H1 (cell line): ENCODE measurements around the gene MTURN. TPM values are rescaled to one million over a fixed set of nuclear protein-coding genes. Genes with fewer than 3 reads are reported as not detected.

Experiments
- CTCF ChIA-PET: fragments of 300-600 bp; sonication (Branson Sonifier 250); formaldehyde crosslinking; loops from one replicate; lab custom pipeline; 2021; ENCODE audit not compliant: partially characterized antibody; lab: Charles Lee
- POLR2A ChIA-PET: fragments of 300-600 bp; sonication (Branson Sonifier 250); formaldehyde crosslinking; loops from one replicate; lab custom pipeline; 2021; ENCODE audit warnings: inconsistent platforms; ENCODE audit not compliant: partially characterized antibody; lab: Charles Lee
- DNase-seq, 2 experiments: peaks; one replicate each; pipeline versions ENCODE4 v3.0.0 to v3.0.0-alpha.2; 2010 to 2022; ENCODE audit warnings: low spot score in 2 of 2, low read depth in 1 of 2, mixed read lengths in 1 of 2
- FAIRE-seq: peaks from 2 replicates; lab custom pipeline; 2011; peaks lifted over from hg19 to GRCh38; lab: Jason Lieb, UNC
- H2AFZ ChIP-seq: 2 replicates; pipeline ENCODE4 v1.8.1; 2012; ENCODE audit warnings: low read length, inconsistent platforms
- H2AK5ac ChIP-seq: 2 replicates; pipeline ENCODE4 v1.6.1; 2013; ENCODE audit warnings: low read depth, low read length
- H2BK120ac ChIP-seq: replicated peaks from 2 replicates; pipeline ENCODE3; 2013; ENCODE audit warnings: low read depth, low read length, inconsistent platforms
- H2BK12ac ChIP-seq: 2 replicates; pipeline ENCODE4 v1.6.1; 2013; ENCODE audit warnings: low read depth, low read length
- H2BK15ac ChIP-seq: 2 replicates; pipeline ENCODE4 v1.6.1; 2013; ENCODE audit warnings: low read length
- H2BK20ac ChIP-seq: 2 replicates; pipeline ENCODE4 v1.6.1; 2013; ENCODE audit warnings: low read length
- H2BK5ac ChIP-seq: 2 replicates; pipeline ENCODE4 v1.6.1; 2013; ENCODE audit warnings: low read depth, low read length
- H3K14ac ChIP-seq: 2 replicates; pipeline ENCODE4 v1.6.1; 2013; ENCODE audit warnings: inconsistent platforms; ENCODE audit not compliant: insufficient read length
- H3K18ac ChIP-seq: 2 replicates; pipeline ENCODE4 v1.6.1; 2013; ENCODE audit warnings: low read length; ENCODE audit errors: extremely low read depth
- H3K23ac ChIP-seq: 2 replicates; pipeline ENCODE4 v1.6.1; 2013; ENCODE audit warnings: inconsistent platforms; ENCODE audit not compliant: insufficient read length
- H3K23me2 ChIP-seq: 2 replicates; pipeline ENCODE4 v1.6.1; 2013; ENCODE audit warnings: low read depth, low read length
- H3K27ac ChIP-seq: 2 replicates; pipeline ENCODE4 v1.6.1; 2011; ENCODE audit warnings: low read depth, low read length, inconsistent platforms
- H3K27me3 ChIP-seq, 4 experiments: replicated peaks in 1 of 4; 1 replicate in 1 of 4; 2 replicates in 3 of 4; pipeline versions ENCODE4 v1.6.1 to v1.8.1; 2011 to 2013; ENCODE audit warnings: low read length in 3 of 4, mild to moderate bottlenecking in 3 of 4, inconsistent platforms in 2 of 4, mixed read lengths in 2 of 4, moderate library complexity in 1 of 4; ENCODE audit not compliant: control insufficient read depth in 3 of 4, insufficient read depth in 3 of 4; ENCODE audit errors: extremely low read depth in 1 of 4
- H3K36me3 ChIP-seq, 4 experiments: 2 replicates each; pipeline versions ENCODE4 v1.6.1 to v1.8.1; 2011 to 2013; ENCODE audit warnings: mild to moderate bottlenecking in 4 of 4, low read length in 3 of 4, moderate library complexity in 2 of 4, control low read depth in 1 of 4, inconsistent platforms in 1 of 4; ENCODE audit not compliant: insufficient read depth in 4 of 4, control insufficient read depth in 2 of 4
- H3K4ac ChIP-seq: replicated peaks from 2 replicates; pipeline ENCODE3; 2013; ENCODE audit warnings: low read length, low read depth, mixed read lengths, inconsistent platforms; ENCODE audit not compliant: insufficient read length
- H3K4me1 ChIP-seq, 4 experiments: replicated peaks in 1 of 4; 1 replicate in 1 of 4; 2 replicates in 3 of 4; pipeline versions ENCODE4 v1.6.1 to v1.8.1; 2011 to 2013; ENCODE audit warnings: low read length in 3 of 4, inconsistent platforms in 2 of 4, mixed read lengths in 1 of 4; ENCODE audit not compliant: insufficient read depth in 4 of 4, control insufficient read depth in 3 of 4
- H3K4me2 ChIP-seq, 2 experiments: 2 replicates each; pipeline versions ENCODE4 v1.6.1 to v1.8.1; 2011 to 2013; ENCODE audit warnings: low read depth in 2 of 2, low read length in 2 of 2, control low read depth in 1 of 2, inconsistent platforms in 1 of 2, mild to moderate bottlenecking in 1 of 2; ENCODE audit not compliant: insufficient read depth in 1 of 2
- H3K4me3 ChIP-seq, 4 experiments: fragments of 200-600, 300-600 bp in 1 of 4; sonication (generic), shearing (Covaris generic), sonication (Bioruptor Twin) in 1 of 4; 2 replicates each; pipeline versions ENCODE4 v1.5.1 to v1.8.1; 2011 to 2016; ENCODE audit warnings: low read length in 4 of 4, low read depth in 3 of 4, control low read depth in 2 of 4, inconsistent platforms in 2 of 4, mild to moderate bottlenecking in 2 of 4, mixed read lengths in 1 of 4, moderate library complexity in 1 of 4; ENCODE audit not compliant: insufficient read depth in 2 of 4; ENCODE audit errors: extremely low read depth in 1 of 4
- H3K56ac ChIP-seq: replicated peaks from 2 replicates; pipeline ENCODE3; 2013; ENCODE audit warnings: low read depth, mild to moderate bottlenecking, mixed read lengths, low read length, inconsistent platforms; ENCODE audit not compliant: insufficient read length
- H3K79me1 ChIP-seq: 2 replicates; pipeline ENCODE4 v1.6.1; 2013; ENCODE audit warnings: low read depth, low read length, control low read depth
- H3K79me2 ChIP-seq, 2 experiments: 2 replicates each; pipeline versions ENCODE4 v1.6.1 to v1.8.1; 2012 to 2013; ENCODE audit warnings: low read length in 2 of 2, mild to moderate bottlenecking in 2 of 2, inconsistent platforms in 1 of 2; ENCODE audit not compliant: insufficient read depth in 2 of 2, control insufficient read depth in 1 of 2
- H3K9ac ChIP-seq, 4 experiments: replicated peaks in 1 of 4; 1 replicate in 1 of 4; 2 replicates in 3 of 4; pipeline versions ENCODE4 v1.6.1 to v1.8.1; 2011 to 2013; ENCODE audit warnings: low read depth in 3 of 4, low read length in 3 of 4, control low read depth in 2 of 4, mild to moderate bottlenecking in 2 of 4, moderate library complexity in 2 of 4, inconsistent platforms in 1 of 4; ENCODE audit errors: extremely low read depth in 1 of 4
- H3K9me3 ChIP-seq, 2 experiments: 2 replicates each; pipeline versions ENCODE4 v1.6.1 to v1.8.1; 2012 to 2013; ENCODE audit warnings: mild to moderate bottlenecking in 2 of 2, moderate library complexity in 2 of 2, control low read depth in 1 of 2, inconsistent platforms in 1 of 2, low read depth in 1 of 2, low read length in 1 of 2, mixed read lengths in 1 of 2; ENCODE audit not compliant: insufficient read depth in 2 of 2
- H4K20me1 ChIP-seq, 2 experiments: replicated peaks in 1 of 2; 2 replicates each; pipeline versions ENCODE3 to v1.8.1; 2011 to 2013; ENCODE audit warnings: inconsistent platforms in 2 of 2, low read length in 2 of 2, mild to moderate bottlenecking in 1 of 2; ENCODE audit not compliant: insufficient read depth in 2 of 2, control insufficient read depth in 1 of 2
- H4K5ac ChIP-seq: 2 replicates; pipeline ENCODE4 v1.6.1; 2013; ENCODE audit warnings: low read length, low read depth, mixed read lengths, inconsistent platforms; ENCODE audit not compliant: insufficient read length
- H4K8ac ChIP-seq: 2 replicates; pipeline ENCODE4 v1.8.0; 2013; ENCODE audit warnings: mild to moderate bottlenecking, moderate library complexity, low read length, inconsistent platforms; ENCODE audit not compliant: insufficient read depth; ENCODE audit errors: extremely low read depth
- H4K91ac ChIP-seq: replicated peaks from 2 replicates; pipeline ENCODE3; 2013; ENCODE audit warnings: low read length, mixed read lengths, inconsistent platforms; ENCODE audit not compliant: insufficient read length
- ASH2L ChIP-seq: fragments of 200-600, 300-600 bp; sonication (generic); IDR thresholded peaks from one replicate; pipeline ENCODE4 v1.7.1; 2017; ENCODE audit warnings: low read length
- BRCA1 ChIP-seq: IDR thresholded peaks from 2 replicates; pipeline ENCODE4 v1.6.1; 2012; ENCODE audit warnings: low read depth, low read length, improper control_type of control experiment
- CHD1 ChIP-seq: IDR thresholded peaks from 2 replicates; pipeline ENCODE4 v1.6.1; 2012; ENCODE audit warnings: low read depth, low read length, improper control_type of control experiment
- CHD2 ChIP-seq: IDR thresholded peaks from 2 replicates; pipeline ENCODE4 v1.6.1; 2012; ENCODE audit warnings: low read length, improper control_type of control experiment
- CTBP2 ChIP-seq: IDR thresholded peaks from 2 replicates; pipeline ENCODE4 v1.7.0; 2011; ENCODE audit warnings: borderline replicate concordance, mild to moderate bottlenecking, moderate library complexity, mixed read lengths, low read length; ENCODE audit not compliant: insufficient read depth, insufficient read length
- EGR1 ChIP-seq: IDR thresholded peaks from 2 replicates; pipeline ENCODE4 v1.6.1; 2011; ENCODE audit warnings: low read depth, low read length, borderline replicate concordance
- EZH2 ChIP-seq: fragments of 200-600 bp; sonication (generic); IDR thresholded peaks from 2 replicates; pipeline ENCODE4 v1.7.1; 2012; ENCODE audit warnings: low read depth, mild to moderate bottlenecking, moderate library complexity, low read length, inconsistent platforms; ENCODE audit not compliant: severe bottlenecking
- GTF2F1 ChIP-seq: IDR thresholded peaks from 2 replicates; pipeline ENCODE4 v1.6.1; 2012; ENCODE audit warnings: low read depth, low read length, improper control_type of control experiment, borderline replicate concordance
- JUN ChIP-seq: IDR thresholded peaks from 2 replicates; pipeline ENCODE4 v1.6.1; 2011; ENCODE audit warnings: low read depth, mild to moderate bottlenecking, improper control_type of control experiment, low read length
- NANOG ChIP-seq: IDR thresholded peaks from 2 replicates; pipeline ENCODE4 v1.6.1; 2011; ENCODE audit warnings: low read length, low read depth, mild to moderate bottlenecking, inconsistent platforms; ENCODE audit not compliant: insufficient read depth, poor library complexity, severe bottlenecking
- SIX5 ChIP-seq: IDR thresholded peaks from 2 replicates; pipeline ENCODE4 v1.6.1; 2011; ENCODE audit warnings: mild to moderate bottlenecking, low read depth, low read length
- SP1 ChIP-seq: IDR thresholded peaks from 2 replicates; pipeline ENCODE4 v1.6.1; 2011; ENCODE audit warnings: low read depth, low read length
- SP4 ChIP-seq: IDR thresholded peaks from 2 replicates; pipeline ENCODE4 v1.6.1; 2012; ENCODE audit warnings: low read length, inconsistent platforms
- TAF1 ChIP-seq: IDR thresholded peaks from 2 replicates; pipeline ENCODE4 v1.6.1; 2011; ENCODE audit warnings: mild to moderate bottlenecking, low read depth, low read length
- TBP ChIP-seq: IDR thresholded peaks from 2 replicates; pipeline ENCODE4 v1.6.1; 2011; ENCODE audit warnings: low read depth, low read length, improper control_type of control experiment
- WGBS, 2 experiments: shearing (Covaris generic) in 1 of 2; methylation state at CpG; one replicate each; pipeline versions ENCODE4 v1.1.6 to v1.1.7; 2013 to 2015; ENCODE audit warnings: low lambda C conversion rate in 2 of 2, mixed read lengths in 2 of 2, inconsistent platforms in 1 of 2, low coverage in 1 of 2, missing lambda C conversion rate in 1 of 2; ENCODE audit not compliant: insufficient replicate concordance in 2 of 2, insufficient coverage in 1 of 2, insufficient read length in 1 of 2; ENCODE audit errors: extremely low coverage in 1 of 2, missing lambda C conversion rate in 1 of 2; 5-methylcytosine and 5-hydroxymethylcytosine counted together
- polyA plus RNA-seq, 7 experiments: library from polyadenylated mRNA; depleted of rRNA in 3 of 7; stranded (reverse) in 5 of 7; unstranded in 2 of 7; fragments of >200 nt in 5 of 7; fragments of 200-250 nt in 2 of 7; gene quantifications; 1 replicate in 5 of 7; 2 replicates in 1 of 7; 4 replicates in 1 of 7; pipeline versions ENCODE4 v1.2.1 to v1.2.3, GENCODE V29; 2011 to 2013; ENCODE audit warnings: missing spikeins in 2 of 7, mixed read lengths in 2 of 7
- total RNA-seq: library from RNA; stranded (reverse); fragmentation: NEBNext Ultra II Directional; extraction: Animal tissue kit (Norgen Biotek cat#: 25700); gene quantifications from 2 replicates; pipeline ENCODE4 v1.2.1, GENCODE V29; 2021
- TF ChIP-seq, protein P1 (sequence below): IDR thresholded peaks from 2 replicates; pipeline ENCODE4 v1.6.1; 2012; ENCODE audit warnings: inconsistent platforms

MTURN gene
- total and polyA plus RNA-seq, 2 of the 8 experiments (the other 6 are each of a cell fraction or from before 2014, with no cell fraction given): 2.6 to 5.8 TPM

DNA sequence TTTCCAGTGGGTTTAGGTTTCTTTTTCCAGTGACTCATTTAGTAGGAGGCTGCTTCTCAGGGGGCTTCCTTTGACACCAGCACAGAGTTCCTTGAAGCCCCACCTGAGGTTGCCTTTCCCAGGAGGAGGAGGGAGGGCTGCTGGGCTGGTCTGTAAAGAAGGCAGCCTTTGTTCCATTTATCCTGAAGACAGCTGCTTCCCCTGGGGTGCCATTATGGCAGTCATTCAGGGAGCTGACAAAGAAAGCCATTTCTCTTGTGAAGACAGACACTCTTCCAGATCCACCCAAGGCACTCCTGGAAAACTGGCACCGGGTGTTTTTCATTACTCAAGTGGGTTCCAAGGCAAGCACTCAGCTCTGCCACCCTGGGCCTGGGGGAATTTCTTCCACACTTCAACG lies 54.0 kb downstream of the MTURN start:
- Histone ChIP-seq H2BK120ac (no peak overlapping the region), H3K9ac (no peak overlapping the region), H4K20me1 (no peaks in the 10 kb centered on the region), H3K27me3 (no peaks in the 10 kb centered on the region), H2AK5ac (no peak overlapping the region), H2BK15ac (no peak overlapping the region), H3K27ac (no peak overlapping the region), H2AFZ (no peak overlapping the region), H4K8ac (no peak overlapping the region), H3K4me3 (no peak overlapping the region), H2BK5ac (no peak overlapping the region), H4K5ac (no peak overlapping the region), H3K4me2 (no peak overlapping the region), H2BK20ac (no peak overlapping the region), H3K23me2 (no peaks in the 10 kb centered on the region), H4K91ac (no peak overlapping the region), H3K23ac (no peak overlapping the region), H3K18ac (no peak overlapping the region), H3K9me3 (peaks cover 10 to 22% of the 10 kb centered on the region in 2 experiments), H3K79me1 (no peaks in the 10 kb centered on the region), H3K4ac (no peak overlapping the region), H3K4me1 (peaks cover 0 to 4% (median 0%) of the 10 kb centered on the region in 4 experiments; a peak in 2 of 7 replicates), H2BK12ac (no peak overlapping the region), H3K56ac (no peak overlapping the region), H3K36me3 (no peaks in the 10 kb centered on the region), H3K14ac (no peak overlapping the region), H3K79me2 (no peaks in the 10 kb centered on the region)
- ChIA-PET POLR2A (no interaction called here), CTCF (no interaction called here)
- 84% methylated on average over 2 of the region's 2 CpGs; no CpG with 5 or more reads in 1 of the 2 experiments for WGBS, 2 experiments
- no peak for DNase-seq
- no peak for FAIRE-seq
- no peak for TF ChIP-seq SP4
- no peak for TF ChIP-seq TAF1
- no peak for TF ChIP-seq BRCA1
- TF ChIP-seq, protein P1, sequence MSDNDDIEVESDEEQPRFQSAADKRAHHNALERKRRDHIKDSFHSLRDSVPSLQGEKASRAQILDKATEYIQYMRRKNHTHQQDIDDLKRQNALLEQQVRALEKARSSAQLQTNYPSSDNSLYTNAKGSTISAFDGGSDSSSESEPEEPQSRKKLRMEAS: no peak
- no peak for TF ChIP-seq SIX5
- TF ChIP-seq ASH2L: no peak
- no peak for TF ChIP-seq CTBP2
- TF ChIP-seq NANOG: no peak
- TF ChIP-seq EGR1: no peak
- TF ChIP-seq TBP: no peak
- no peak for TF ChIP-seq GTF2F1
- no peak for TF ChIP-seq JUN
- TF ChIP-seq EZH2: no peak
- no peak for TF ChIP-seq SP1
- no peak for TF ChIP-seq CHD2
- TF ChIP-seq CHD1: no peak
